Skin epidermis (tissue), 12 donors: ENCODE data around the gene TPM2.

Source experiments
- H3K27ac ChIP-seq, 21 experiments: fragments of 200-600 bp; sonication (generic) in 11 of 21; one replicate each; pipeline ENCODE4 v1.5.0; 2020; ENCODE audit warnings: mild to moderate bottlenecking in 3 of 21, inconsistent platforms in 2 of 21, moderate library complexity in 2 of 21
- H3K4me3 ChIP-seq, 7 experiments: fragments of 200-600 bp; sonication (generic) in 2 of 7; one replicate each; pipeline ENCODE4 v1.5.0; 2020; ENCODE audit warnings: inconsistent platforms in 2 of 7, mild to moderate bottlenecking in 2 of 7, moderate library complexity in 1 of 7

TPM2 gene

GRCh38 chr9:35682051-35682450 is 7.7 kb downstream of the TPM2 start:
- H3K4me3 ChIP-seq: no peak overlapping the region
- H3K27ac ChIP-seq: no peak overlapping the region

- no peak overlapping the region for H3K27ac ChIP-seq
- no peak overlapping the region for H3K4me3 ChIP-seq
Observed at GRCh38 chr9:35681341-35682002, 8.3 kb downstream of the TPM2 start.

- H3K27ac ChIP-seq: no peak overlapping the region
- no peak overlapping the region for H3K4me3 ChIP-seq
Observed at GRCh38 chr9:35680331-35681105, 9.2 kb downstream of the TPM2 start.

- H3K27ac ChIP-seq: no peak overlapping the region
- no peak overlapping the region for H3K4me3 ChIP-seq
Observed at GRCh38 chr9:35679766-35680330, 9.9 kb downstream of the TPM2 start.

GRCh38 chr9:35679091-35679490 is 10.6 kb downstream of the TPM2 start:
- no peak overlapping the region for H3K27ac ChIP-seq

GRCh38 chr9:35675732-35676392 is 13.9 kb downstream of the TPM2 start:
- Histone ChIP-seq H3K27ac (peak overlapping the region in 3 of 21 experiments; percentile 7 to 39 (median 29)), H3K4me3 (peak overlapping the region; percentile 23 to 47 (median 31))

More at GRCh38 chr9:35679091-35679490, 10.6 kb downstream of the TPM2 start:
- no peak overlapping the region for H3K4me3 ChIP-seq

- Histone ChIP-seq H3K27ac (peak overlapping the region in 2 of 21 experiments; percentile 29 to 39), H3K4me3 (peak overlapping the region; percentile 23 to 47 (median 31))
Observed at GRCh38 chr9:35675204-35675603, 14.5 kb downstream of the TPM2 start.

GRCh38 chr9:35674025-35674361 is 15.7 kb downstream of the TPM2 start:
- Histone ChIP-seq H3K27ac (no peak overlapping the region), H3K4me3 (no peak overlapping the region)

- H3K4me3 ChIP-seq: no peak within 1 kb of the TSS
- no peak within 1 kb of the TSS for H3K27ac ChIP-seq
Observed at GRCh38 chr9:35673132-35674024, 16.3 kb downstream of the TPM2 start, which contains the start of gene CA9. CA9 (plus strand) TSS chr9:35673928; CDS start chr9:35673960, 32 bp downstream.

- no peak overlapping the region for H3K4me3 ChIP-seq
- no peak overlapping the region for H3K27ac ChIP-seq
Observed at GRCh38 chr9:35669331-35670145, 20.2 kb downstream of the TPM2 start.

GRCh38 chr9:35667939-35668338 is 21.8 kb downstream of the TPM2 start:
- Histone ChIP-seq H3K4me3 (no peak overlapping the region), H3K27ac (no peak overlapping the region)

GRCh38 chr9:35666549-35666948 is 23.2 kb downstream of the TPM2 start:
- Histone ChIP-seq H3K27ac (no peak overlapping the region), H3K4me3 (no peak overlapping the region)

- Histone ChIP-seq H3K4me3 (no peak overlapping the region), H3K27ac (no peak overlapping the region)
Observed at GRCh38 chr9:35666045-35666444, 23.7 kb downstream of the TPM2 start.

GRCh38 chr9:35665471-35665818 is 24.3 kb downstream of the TPM2 start:
- H3K4me3 ChIP-seq: peak overlapping the region; percentile 31 to 57 (median 52)
- peak overlapping the region in 16 of 21 experiments; percentile 18 to 79 (median 52) for H3K27ac ChIP-seq

GRCh38 chr9:35664531-35665470 is 24.9 kb downstream of the TPM2 start, which contains the start of gene ARHGEF39:
ARHGEF39 (minus strand) TSS chr9:35665195; CDS start chr9:35665169, 26 bp downstream.
- peak within 1 kb of the TSS in 20 of 21 experiments; percentile 18 to 79 (median 52) for H3K27ac ChIP-seq
- H3K4me3 ChIP-seq: peak within 1 kb of the TSS; percentile 31 to 57 (median 52)

- H3K27ac ChIP-seq: peak overlapping the region in 13 of 21 experiments; percentile 2 to 80 (median 50)
Observed at GRCh38 chr9:35662437-35662836, 27.3 kb downstream of the TPM2 start.

GRCh38 chr9:35661756-35662350 is 27.9 kb downstream of the TPM2 start:
- Histone ChIP-seq H3K27ac (peak overlapping the region in 15 of 21 experiments; percentile 1 to 80 (median 49)), H3K4me3 (no peak overlapping the region)

More at GRCh38 chr9:35662437-35662836, 27.3 kb downstream of the TPM2 start:
- no peak overlapping the region for H3K4me3 ChIP-seq
